ENCODE measurements around the gene DYNLRB2.

Gene DYNLRB2

GRCh38 chr16:80540516-80541305 lies at the start of gene DYNLRB2:
Gene DYNLRB2 (plus strand): TSS chr16:80540993. CDS start chr16:80541077, 84 bp downstream.
- DNase-seq: peak; percentile 91

GRCh38 chr16:80500116-80500859 lies 40.5 kb upstream of the DYNLRB2 start:
- no peak for DNase-seq

- no peak for DNase-seq
Observed at GRCh38 chr16:80500961-80501525, 39.8 kb upstream of the DYNLRB2 start.

GRCh38 chr16:80503107-80503506 lies 37.7 kb upstream of the DYNLRB2 start:
- no peak for DNase-seq

GRCh38 chr16:80507538-80507937 lies 33.3 kb upstream of the DYNLRB2 start:
- no peak for DNase-seq

GRCh38 chr16:80509872-80510271 lies 30.9 kb upstream of the DYNLRB2 start:
- no peak for DNase-seq

- no peak for DNase-seq
Observed at GRCh38 chr16:80511824-80512592, 28.8 kb upstream of the DYNLRB2 start.

- DNase-seq: no peak
Observed at GRCh38 chr16:80512593-80512853, 28.3 kb upstream of the DYNLRB2 start.

GRCh38 chr16:80515374-80515773 lies 25.4 kb upstream of the DYNLRB2 start:
- DNase-seq: no peak

- DNase-seq: no peak
Observed at GRCh38 chr16:80517846-80518245, 22.9 kb upstream of the DYNLRB2 start.

- DNase-seq: peak; percentile 8
Observed at GRCh38 chr16:80518436-80518835, 22.4 kb upstream of the DYNLRB2 start.

- no peak for DNase-seq
Observed at GRCh38 chr16:80519189-80519588, 21.6 kb upstream of the DYNLRB2 start.

- no peak for DNase-seq
Observed at GRCh38 chr16:80525420-80525819, 15.4 kb upstream of the DYNLRB2 start.

GRCh38 chr16:80526418-80527061 lies 14.3 kb upstream of the DYNLRB2 start:
- peak; percentile 58 for DNase-seq

GRCh38 chr16:80527297-80527696 lies 13.5 kb upstream of the DYNLRB2 start:
- peak; percentile 56 for DNase-seq

- no peak for DNase-seq
Observed at GRCh38 chr16:80530479-80530878, 10.3 kb upstream of the DYNLRB2 start.

GRCh38 chr16:80536238-80536637 lies 4.6 kb upstream of the DYNLRB2 start:
- no peak for DNase-seq

- no peak for DNase-seq
Observed at GRCh38 chr16:80541306-80541694, 507 bp downstream of the DYNLRB2 start.

GRCh38 chr16:80543162-80543561 lies 2.4 kb downstream of the DYNLRB2 start:
- no peak for DNase-seq

GRCh38 chr16:80544326-80544725 lies 3.5 kb downstream of the DYNLRB2 start:
- DNase-seq: no peak

- DNase-seq: no peak
Observed at GRCh38 chr16:80546249-80546648, 5.5 kb downstream of the DYNLRB2 start.

- DNase-seq: no peak
Observed at GRCh38 chr16:80547145-80547544, 6.4 kb downstream of the DYNLRB2 start.

- DNase-seq: no peak
Observed at GRCh38 chr16:80552277-80552676, 11.5 kb downstream of the DYNLRB2 start.
